ENCODE measurements around the gene METTL2B.

The METTL2B gene, protein sequence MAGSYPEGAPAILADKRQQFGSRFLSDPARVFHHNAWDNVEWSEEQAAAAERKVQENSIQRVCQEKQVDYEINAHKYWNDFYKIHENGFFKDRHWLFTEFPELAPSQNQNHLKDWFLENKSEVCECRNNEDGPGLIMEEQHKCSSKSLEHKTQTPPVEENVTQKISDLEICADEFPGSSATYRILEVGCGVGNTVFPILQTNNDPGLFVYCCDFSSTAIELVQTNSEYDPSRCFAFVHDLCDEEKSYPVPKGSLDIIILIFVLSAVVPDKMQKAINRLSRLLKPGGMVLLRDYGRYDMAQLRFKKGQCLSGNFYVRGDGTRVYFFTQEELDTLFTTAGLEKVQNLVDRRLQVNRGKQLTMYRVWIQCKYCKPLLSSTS

DNA sequence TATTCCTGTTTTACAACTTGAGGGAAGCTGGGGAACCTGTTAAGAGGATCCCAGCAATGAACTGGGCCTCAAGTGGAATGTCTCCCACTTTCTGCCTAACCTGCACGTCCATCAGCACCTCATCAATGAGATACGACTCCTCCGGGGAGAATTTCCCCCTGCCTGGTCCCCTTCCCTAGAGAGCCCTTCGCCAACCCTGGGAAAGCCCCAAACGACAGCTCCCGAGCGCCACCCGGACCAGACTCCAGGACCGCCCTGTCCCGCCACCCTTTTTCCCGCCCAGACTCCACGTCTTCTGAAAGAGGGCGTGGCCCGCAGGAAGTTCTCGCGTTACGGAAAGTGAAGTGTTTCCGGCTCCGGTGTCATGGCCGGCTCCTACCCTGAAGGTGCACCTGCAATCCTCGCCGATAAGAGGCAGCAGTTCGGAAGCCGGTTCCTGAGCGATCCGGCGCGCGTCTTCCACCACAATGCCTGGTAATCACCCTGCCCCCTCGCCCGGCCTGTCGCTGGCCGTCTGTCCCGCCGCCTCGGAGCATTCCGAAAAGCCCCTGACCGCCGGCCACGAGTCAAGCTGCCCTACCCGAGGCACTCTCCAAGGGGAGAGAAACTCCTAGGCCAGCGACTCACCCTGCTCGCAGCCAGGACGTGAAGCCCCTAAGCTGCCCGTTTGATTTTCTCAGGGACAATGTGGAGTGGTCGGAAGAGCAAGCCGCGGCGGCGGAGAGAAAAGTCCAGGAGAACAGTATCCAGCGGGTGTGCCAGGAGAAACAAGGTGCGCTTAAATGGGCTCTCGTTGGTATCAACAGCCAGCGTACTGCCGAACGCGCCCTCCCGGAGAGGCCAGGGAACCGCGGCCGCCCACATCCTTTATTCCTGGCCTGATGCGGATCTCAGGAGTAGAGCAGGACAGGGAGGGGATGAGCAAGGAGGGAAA, at the start of gene METTL2B:
METTL2B (plus strand) TSS at position 347 of the 934 bp plus-strand sequence; CDS start at position 365, 18 bp downstream.
- peak; percentile 98 for DNase-seq

DNA sequence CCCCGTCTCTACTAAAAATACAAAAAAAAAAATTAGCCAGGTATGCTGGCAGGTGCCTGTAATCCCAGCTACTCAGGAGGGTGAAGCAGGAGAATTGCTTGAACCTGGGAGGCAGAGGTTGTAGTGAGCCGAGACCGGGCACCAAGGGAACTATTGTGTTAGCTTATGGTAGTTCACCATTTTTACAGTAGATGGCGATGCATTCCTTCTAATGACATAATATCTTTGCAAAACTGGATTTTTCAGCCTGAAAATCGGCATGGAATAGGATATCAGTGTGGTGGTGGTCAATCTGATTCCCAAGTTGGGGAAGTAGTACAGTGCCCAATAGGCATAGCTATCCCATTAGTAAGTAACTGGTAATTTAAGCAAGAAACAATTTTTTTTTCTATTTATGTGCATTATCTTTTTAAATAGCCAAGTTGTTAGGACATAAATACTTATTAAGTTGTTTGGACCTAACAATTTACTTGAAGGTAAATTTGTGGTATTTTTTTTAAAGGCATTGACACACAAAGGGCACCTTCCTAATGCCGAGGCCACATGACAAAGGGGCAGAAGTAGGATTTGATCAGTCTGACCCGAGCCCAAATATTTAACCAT, 49.2 kb upstream of the METTL2B start:
- DNase-seq: peak; percentile 87

GRCh38 chr7:128430207-128430606, 46.3 kb upstream of the METTL2B start:
- no peak for DNase-seq

GRCh38 chr7:128431221-128431620, 45.3 kb upstream of the METTL2B start:
- DNase-seq: no peak

DNA sequence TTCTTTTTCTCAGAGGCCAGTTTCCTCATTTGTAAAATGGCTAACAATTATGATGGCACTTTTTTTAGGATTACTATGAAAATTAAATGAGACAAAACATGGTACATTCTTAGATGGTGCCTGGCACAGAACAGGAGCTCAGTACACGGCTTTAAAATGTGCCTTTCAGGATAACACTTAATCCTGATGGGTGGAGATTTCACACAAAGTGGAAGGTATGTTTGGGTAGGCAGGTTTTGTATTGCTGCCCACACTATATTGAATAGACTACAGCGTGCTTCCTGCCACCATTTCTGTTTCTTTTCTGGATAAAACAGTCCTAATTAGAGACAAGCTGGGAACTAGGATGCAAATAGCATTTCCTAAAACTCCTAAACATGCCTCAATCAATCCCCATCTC, 44.8 kb upstream of the METTL2B start:
- DNase-seq: no peak

GRCh38 chr7:128434413-128435326, 41.9 kb upstream of the METTL2B start:
- no peak for DNase-seq

GRCh38 chr7:128435327-128435686, 41.2 kb upstream of the METTL2B start:
- DNase-seq: no peak

DNA sequence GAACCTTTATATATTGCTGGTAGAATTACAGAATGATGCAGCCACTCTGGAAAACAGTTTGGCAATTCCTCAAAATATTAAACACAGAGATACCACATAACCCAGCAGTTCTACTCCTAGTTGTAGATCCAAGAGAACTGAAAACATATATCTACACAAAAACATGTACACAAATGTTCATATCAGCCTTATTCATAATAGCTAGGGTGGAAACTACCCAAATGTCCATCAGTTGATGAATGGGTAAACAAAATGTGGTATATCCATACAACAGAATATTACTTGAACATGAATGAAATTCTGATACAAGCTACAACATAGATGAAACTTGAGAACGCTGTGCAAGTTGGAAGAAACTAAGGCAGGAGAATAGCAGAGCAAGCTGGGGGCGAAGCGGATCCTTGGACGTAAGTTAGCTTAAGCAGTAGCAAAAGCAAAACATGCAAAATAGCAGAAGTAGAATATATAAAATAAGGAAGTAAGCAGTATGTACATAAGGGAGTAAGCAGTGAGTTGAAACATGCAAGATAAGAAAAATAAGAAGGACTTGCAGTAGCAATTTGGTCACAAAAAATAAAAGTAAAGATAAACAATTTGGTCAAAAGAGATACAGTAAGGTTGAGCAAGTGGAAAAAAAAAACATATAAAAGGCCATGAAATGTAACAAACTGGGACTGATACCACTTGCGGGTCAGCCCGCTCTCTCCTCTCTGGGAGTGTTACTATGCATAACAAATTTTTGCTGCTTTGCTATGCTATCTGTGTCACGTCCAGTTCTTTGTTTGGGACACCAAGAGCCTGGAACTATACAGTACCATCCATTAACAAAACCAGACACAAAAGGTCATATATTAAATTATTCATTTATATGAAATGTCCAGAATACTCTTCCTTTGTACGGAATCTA, 38.9 kb upstream of the METTL2B start:
- DNase-seq: no peak

DNA sequence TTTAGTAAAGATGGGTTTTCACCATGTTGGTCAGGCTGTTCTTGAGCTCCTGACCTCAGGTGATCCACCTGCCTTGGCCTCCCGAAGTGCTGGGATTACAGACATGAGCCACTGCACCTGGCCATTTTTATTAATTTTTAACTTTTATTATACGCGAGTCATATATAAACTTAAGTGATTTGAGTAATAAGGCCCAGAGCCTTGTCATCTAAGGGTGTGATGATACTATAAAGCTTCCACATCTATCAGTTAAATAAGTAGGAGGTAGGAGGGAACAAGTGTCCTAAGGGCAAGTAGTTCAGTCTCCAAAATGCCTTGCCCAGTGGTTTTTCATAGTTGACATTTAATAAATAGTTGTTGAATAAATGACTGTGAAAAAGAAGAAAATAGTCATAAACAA, 34.2 kb upstream of the METTL2B start:
- no peak for DNase-seq

DNA sequence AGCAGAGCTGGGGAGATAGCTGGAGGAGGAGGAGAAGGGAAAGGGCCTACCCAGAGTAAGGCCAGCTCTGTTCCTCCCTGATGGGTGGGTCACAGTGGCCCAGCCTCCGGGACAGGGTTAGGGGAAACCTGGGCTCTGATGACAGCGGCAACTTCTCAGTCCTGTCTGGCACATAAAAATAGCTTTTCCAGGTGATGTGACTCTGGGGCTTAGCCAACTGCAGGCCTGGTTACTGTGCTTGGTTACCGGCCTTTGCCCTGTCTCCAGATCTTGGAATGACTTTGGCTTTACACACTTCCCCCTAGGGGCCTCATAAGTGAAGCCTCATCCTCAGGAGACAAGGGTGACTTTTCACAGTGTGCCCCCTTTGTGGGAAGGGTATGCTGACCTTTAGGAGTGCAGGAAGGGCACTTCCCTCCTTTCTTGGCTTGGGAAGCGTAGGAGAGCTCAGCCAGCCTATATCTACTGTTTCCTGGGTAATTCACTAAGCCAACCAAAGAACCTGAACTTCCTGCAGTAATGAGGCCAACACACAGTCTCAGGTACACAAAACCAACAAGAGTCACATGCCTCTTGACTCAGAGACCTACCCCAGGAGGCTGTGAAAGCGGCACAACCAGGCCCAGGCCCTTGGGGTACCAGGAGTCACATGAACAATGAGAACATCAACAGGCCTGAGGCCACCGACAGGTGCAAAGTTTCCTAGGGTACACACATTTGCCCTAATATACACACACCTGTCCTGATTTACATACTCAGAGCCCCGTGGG, 32.5 kb upstream of the METTL2B start:
- no peak for DNase-seq

- DNase-seq: no peak
These were observed 30.2 kb upstream of the METTL2B start for GRCh38 chr7:128446306-128446705.

GRCh38 chr7:128447941-128448564, 28.5 kb upstream of the METTL2B start:
- DNase-seq: no peak

- DNase-seq: no peak
These were observed 27.7 kb upstream of the METTL2B start for GRCh38 chr7:128448751-128449302.

DNA sequence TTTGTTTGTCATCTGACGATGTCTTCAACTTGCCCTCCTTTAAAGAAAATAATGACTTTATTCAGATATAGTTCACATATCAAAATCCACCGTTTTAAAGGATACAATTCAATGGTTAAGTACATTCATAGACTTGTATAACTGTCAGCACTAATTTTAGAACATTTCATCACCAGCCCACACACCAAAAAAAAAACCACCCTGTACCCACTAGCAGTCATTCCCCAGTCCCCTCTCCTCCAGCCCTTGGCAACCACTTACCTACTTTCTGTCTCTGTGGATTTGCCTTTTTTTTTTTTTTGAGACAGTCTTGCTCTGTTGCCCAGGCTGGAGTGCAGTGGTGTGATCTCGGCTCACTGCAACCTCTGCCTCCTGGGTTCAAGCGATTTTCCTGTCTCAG, 26.1 kb upstream of the METTL2B start:
- no peak for DNase-seq

GRCh38 chr7:128450913-128451312, 25.6 kb upstream of the METTL2B start:
- DNase-seq: no peak

DNA sequence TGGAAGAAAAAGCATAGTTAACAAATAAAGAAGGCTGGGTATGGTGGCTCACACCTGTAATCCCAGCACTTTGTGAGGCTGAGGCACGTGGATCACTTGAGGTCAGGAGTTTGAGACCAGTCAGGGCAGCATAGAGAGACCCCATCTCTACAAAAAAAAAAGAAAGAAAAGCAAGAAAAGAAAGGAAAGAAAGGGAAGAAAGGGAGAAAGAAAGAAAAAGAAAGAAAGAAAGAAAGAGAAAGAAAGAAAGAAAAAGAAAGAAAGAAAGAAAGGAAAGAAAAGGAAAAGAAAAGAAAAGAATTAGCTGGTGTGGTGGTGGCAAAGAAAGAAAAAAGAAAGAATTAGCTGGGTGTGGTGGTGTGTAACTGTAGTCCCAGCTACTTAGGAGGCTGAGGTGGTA, 24.0 kb upstream of the METTL2B start:
- no peak for DNase-seq

- peak; percentile 96 for DNase-seq
These were observed 22.4 kb upstream of the METTL2B start for GRCh38 chr7:128453836-128454804.

- no peak for DNase-seq
These were observed 21.6 kb upstream of the METTL2B start for GRCh38 chr7:128454808-128455542.

Measured in NCI-H82 (cell line).